ENCODE results near the gene SLC28A3. TPM values are rescaled to one million over a fixed set of nuclear protein-coding genes. Genes with fewer than 3 reads are reported as not detected.

SLC28A3 gene
- total RNA-seq, 3 donors from 2014 or later (not counting 1 experiment from before 2014, with no cell fraction given): 0.16 to 1.6 TPM; not detected in 1

GRCh38 chr9:84381508-84381907, 41.0 kb upstream of the SLC28A3 start:
- H3K4me1 Mint-ChIP-seq: peaks cover 0 to 19% of the 10 kb centered on the region in 2 donors
- no peak overlapping the region for H3K4me3 ChIP-seq (ENCODE audit: low read length)
- H3K27ac ChIP-seq (ENCODE audit: low read length): no peak overlapping the region
- no peaks in the 10 kb centered on the region for H3K36me3 Mint-ChIP-seq
- intact Hi-C loops (cut with micrococcal nuclease): no loop called here
- 90% methylated on average over 3 of the region's 3 CpGs for WGBS (ENCODE audit: insufficient coverage)
- no peak for TF ChIP-seq CTCF (IDR thresholded peaks at IDR 0.05)
- H3K9me3 ChIP-seq (ENCODE audit: control insufficient read depth, insufficient read depth, low read length): no peaks in the 10 kb centered on the region
- ATAC-seq (no peak), DNase-seq (no peak)
- H3K4me3 Mint-ChIP-seq: no peak overlapping the region
- H3K27ac Mint-ChIP-seq: no peak overlapping the region
- H3K27me3 Mint-ChIP-seq (ENCODE audit: low read depth in 2 of 2): no peaks in the 10 kb centered on the region
- no peaks in the 10 kb centered on the region for H3K36me3 ChIP-seq (ENCODE audit: control insufficient read depth, insufficient read depth, low read length)
- no peaks in the 10 kb centered on the region for H3K4me1 ChIP-seq (ENCODE audit: control insufficient read depth, insufficient read depth, low read length)
- H3K9me3 Mint-ChIP-seq: no peaks in the 10 kb centered on the region
- H3K27me3 ChIP-seq (ENCODE audit: control insufficient read depth, insufficient read depth, low read length): no peaks in the 10 kb centered on the region

GRCh38 chr9:84379740-84380139, 39.2 kb upstream of the SLC28A3 start:
- Histone ChIP-seq H3K9me3 (ENCODE audit: control insufficient read depth, insufficient read depth, low read length) (no peaks in the 10 kb centered on the region), H3K27me3 (ENCODE audit: control insufficient read depth, insufficient read depth, low read length) (no peaks in the 10 kb centered on the region), H3K4me1 (ENCODE audit: control insufficient read depth, insufficient read depth, low read length) (no peaks in the 10 kb centered on the region), H3K4me3 (ENCODE audit: low read length) (no peak overlapping the region), H3K27ac (ENCODE audit: low read length) (no peak overlapping the region), H3K36me3 (ENCODE audit: control insufficient read depth, insufficient read depth, low read length) (no peaks in the 10 kb centered on the region)
- intact Hi-C loops (cut with micrococcal nuclease): no loop called here
- TF ChIP-seq CTCF (IDR thresholded peaks at IDR 0.05): no peak
- Mint-ChIP-seq H3K4me3 (no peak overlapping the region), H3K27me3 (ENCODE audit: low read depth in 2 of 2) (no peaks in the 10 kb centered on the region), H3K36me3 (no peaks in the 10 kb centered on the region), H3K4me1 (peaks cover 7 to 32% of the 10 kb centered on the region in 2 donors), H3K9me3 (no peaks in the 10 kb centered on the region), H3K27ac (no peak overlapping the region)
- DNase-seq (no peak), ATAC-seq (no peak)

GRCh38 chr9:84375954-84376353, 35.4 kb upstream of the SLC28A3 start:
- no peak overlapping the region for H3K4me3 ChIP-seq (ENCODE audit: low read length)
- Mint-ChIP-seq H3K36me3 (no peaks in the 10 kb centered on the region), H3K4me3 (no peak overlapping the region), H3K4me1 (peaks cover 31 to 65% of the 10 kb centered on the region in 2 donors), H3K27me3 (ENCODE audit: low read depth in 2 of 2) (no peaks in the 10 kb centered on the region), H3K9me3 (no peaks in the 10 kb centered on the region), H3K27ac (peak overlapping the region in 1 of 2 donors; percentile 76)
- WGBS (ENCODE audit: insufficient coverage): 76% methylated on average over 3 of the region's 3 CpGs
- no peak overlapping the region for H3K27ac ChIP-seq (ENCODE audit: low read length)
- H3K36me3 ChIP-seq (ENCODE audit: control insufficient read depth, insufficient read depth, low read length): no peaks in the 10 kb centered on the region
- intact Hi-C loops (cut with micrococcal nuclease): no loop called here
- DNase-seq (no peak), ATAC-seq (peak in 1 of 3 donors; percentile 70)
- TF ChIP-seq CTCF (IDR thresholded peaks at IDR 0.05): no peak
- no peaks in the 10 kb centered on the region for H3K27me3 ChIP-seq (ENCODE audit: control insufficient read depth, insufficient read depth, low read length)
- H3K4me1 ChIP-seq (ENCODE audit: control insufficient read depth, insufficient read depth, low read length): peaks cover 20% of the 10 kb centered on the region
- no peaks in the 10 kb centered on the region for H3K9me3 ChIP-seq (ENCODE audit: control insufficient read depth, insufficient read depth, low read length)

GRCh38 chr9:84374516-84374915, 34.0 kb upstream of the SLC28A3 start:
- H3K4me1 ChIP-seq (ENCODE audit: control insufficient read depth, insufficient read depth, low read length): peaks cover 21% of the 10 kb centered on the region
- no peaks in the 10 kb centered on the region for H3K27me3 Mint-ChIP-seq (ENCODE audit: low read depth in 2 of 2)
- H3K36me3 ChIP-seq (ENCODE audit: control insufficient read depth, insufficient read depth, low read length): no peaks in the 10 kb centered on the region
- H3K4me3 Mint-ChIP-seq: peak overlapping the region; percentile 22
- no peak for TF ChIP-seq CTCF (IDR thresholded peaks at IDR 0.05)
- H3K4me1 Mint-ChIP-seq: peaks cover 46 to 77% of the 10 kb centered on the region in 2 donors
- H3K9me3 ChIP-seq (ENCODE audit: control insufficient read depth, insufficient read depth, low read length): no peaks in the 10 kb centered on the region
- peak overlapping the region; percentile 80 to 89 for H3K27ac Mint-ChIP-seq
- peak overlapping the region; percentile 54 for H3K27ac ChIP-seq (ENCODE audit: low read length)
- no peaks in the 10 kb centered on the region for H3K9me3 Mint-ChIP-seq
- H3K27me3 ChIP-seq (ENCODE audit: control insufficient read depth, insufficient read depth, low read length): no peaks in the 10 kb centered on the region
- no peak overlapping the region for H3K4me3 ChIP-seq (ENCODE audit: low read length)
- H3K36me3 Mint-ChIP-seq: no peaks in the 10 kb centered on the region
- no peak for DNase-seq
- 89% methylated on average over 2 of the region's 2 CpGs for WGBS (ENCODE audit: insufficient coverage)
- intact Hi-C loops (cut with micrococcal nuclease): no loop called here
- no peak for ATAC-seq

All from natural killer cell (primary cell).